ENCODE measurements around the gene ABTB1. TPM values are rescaled to one million over a fixed set of nuclear protein-coding genes. Genes with fewer than 3 reads are reported as not detected.

ABTB1 gene
- total RNA-seq, 2 donors from 2014 or later: 14.9 to 22.9 TPM

- TF ChIP-seq, protein P1, sequence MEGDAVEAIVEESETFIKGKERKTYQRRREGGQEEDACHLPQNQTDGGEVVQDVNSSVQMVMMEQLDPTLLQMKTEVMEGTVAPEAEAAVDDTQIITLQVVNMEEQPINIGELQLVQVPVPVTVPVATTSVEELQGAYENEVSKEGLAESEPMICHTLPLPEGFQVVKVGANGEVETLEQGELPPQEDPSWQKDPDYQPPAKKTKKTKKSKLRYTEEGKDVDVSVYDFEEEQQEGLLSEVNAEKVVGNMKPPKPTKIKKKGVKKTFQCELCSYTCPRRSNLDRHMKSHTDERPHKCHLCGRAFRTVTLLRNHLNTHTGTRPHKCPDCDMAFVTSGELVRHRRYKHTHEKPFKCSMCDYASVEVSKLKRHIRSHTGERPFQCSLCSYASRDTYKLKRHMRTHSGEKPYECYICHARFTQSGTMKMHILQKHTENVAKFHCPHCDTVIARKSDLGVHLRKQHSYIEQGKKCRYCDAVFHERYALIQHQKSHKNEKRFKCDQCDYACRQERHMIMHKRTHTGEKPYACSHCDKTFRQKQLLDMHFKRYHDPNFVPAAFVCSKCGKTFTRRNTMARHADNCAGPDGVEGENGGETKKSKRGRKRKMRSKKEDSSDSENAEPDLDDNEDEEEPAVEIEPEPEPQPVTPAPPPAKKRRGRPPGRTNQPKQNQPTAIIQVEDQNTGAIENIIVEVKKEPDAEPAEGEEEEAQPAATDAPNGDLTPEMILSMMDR (IDR thresholded peaks at IDR 0.05): no peak
- Histone ChIP-seq H3K4me1 (no peaks in the 10 kb centered on the region), H3K27ac (no peak overlapping the region), H3K9ac (ENCODE audit: low read depth in 2 of 2, low read length in 2 of 2) (no peak overlapping the region), H3K36me3 (no peaks in the 10 kb centered on the region), H3K27me3 (no peaks in the 10 kb centered on the region), H3K9me3 (no peaks in the 10 kb centered on the region), H3K4me3 (no peak overlapping the region)
- intact Hi-C loops (cut with DNase I): no loop called here
- no peak for DNase-seq
These were observed 26.2 kb upstream of the ABTB1 start for GRCh38 chr3:127646501-127647046.

- Histone ChIP-seq H3K27me3 (no peaks in the 10 kb centered on the region), H3K27ac (no peak overlapping the region), H3K9ac (ENCODE audit: low read depth in 2 of 2, low read length in 2 of 2) (no peak overlapping the region), H3K4me3 (no peak overlapping the region), H3K9me3 (no peaks in the 10 kb centered on the region), H3K36me3 (no peaks in the 10 kb centered on the region), H3K4me1 (no peaks in the 10 kb centered on the region)
- no peak for DNase-seq
- intact Hi-C loops (cut with DNase I): no loop called here
- TF ChIP-seq, protein P1 (IDR thresholded peaks at IDR 0.05): no peak
These were observed 25.4 kb upstream of the ABTB1 start for GRCh38 chr3:127647166-127647844.

- DNase-seq: no peak
- intact Hi-C loops (cut with DNase I): no loop called here
- no peaks in the 10 kb centered on the region for H3K9me3 ChIP-seq
- no peak overlapping the region for H3K4me3 ChIP-seq
- H3K4me1 ChIP-seq: no peaks in the 10 kb centered on the region
- no peak overlapping the region for H3K27ac ChIP-seq
- no peak overlapping the region for H3K9ac ChIP-seq (ENCODE audit: low read depth in 2 of 2, low read length in 2 of 2)
- TF ChIP-seq, protein P1 (IDR thresholded peaks at IDR 0.05): no peak
- H3K27me3 ChIP-seq: no peaks in the 10 kb centered on the region
- H3K36me3 ChIP-seq: no peaks in the 10 kb centered on the region
These were observed 24.9 kb upstream of the ABTB1 start for GRCh38 chr3:127647845-127648204.

- TF ChIP-seq, protein P1 (IDR thresholded peaks at IDR 0.05): no peak
- intact Hi-C loops (cut with DNase I): loop anchor here (5.0 kb wide), 2 partner anchors 182 to 322 kb away; no protein-coding TSS in a partner anchor
- DNase-seq: no peak
These were observed 22.5 kb upstream of the ABTB1 start for GRCh38 chr3:127650236-127650635.

GRCh38 chr3:127651516-127652172, 21.1 kb upstream of the ABTB1 start:
- no peak overlapping the region for H3K9ac ChIP-seq (ENCODE audit: low read depth in 2 of 2, low read length in 2 of 2)
- H3K4me3 ChIP-seq: no peak overlapping the region
- no peaks in the 10 kb centered on the region for H3K27me3 ChIP-seq
- TF ChIP-seq, protein P1 (IDR thresholded peaks at IDR 0.05): no peak
- no peak overlapping the region for H3K27ac ChIP-seq
- H3K36me3 ChIP-seq: no peaks in the 10 kb centered on the region
- intact Hi-C loops (cut with DNase I): loop anchor here (5.0 kb wide), 2 partner anchors 181 to 321 kb away; no protein-coding TSS in a partner anchor
- DNase-seq: no peak
- H3K9me3 ChIP-seq: no peaks in the 10 kb centered on the region
- no peaks in the 10 kb centered on the region for H3K4me1 ChIP-seq

More at GRCh38 chr3:127650236-127650635, 22.5 kb upstream of the ABTB1 start:
- H3K9ac ChIP-seq (ENCODE audit: low read depth in 2 of 2, low read length in 2 of 2): no peak overlapping the region
- no peaks in the 10 kb centered on the region for H3K27me3 ChIP-seq
- no peaks in the 10 kb centered on the region for H3K36me3 ChIP-seq
- no peak overlapping the region for H3K4me3 ChIP-seq
- H3K27ac ChIP-seq: no peak overlapping the region
- H3K4me1 ChIP-seq: no peaks in the 10 kb centered on the region
- no peaks in the 10 kb centered on the region for H3K9me3 ChIP-seq

All from colonic mucosa (tissue), 4 donors.